ENCODE results near the gene MALSU1.

DNA sequence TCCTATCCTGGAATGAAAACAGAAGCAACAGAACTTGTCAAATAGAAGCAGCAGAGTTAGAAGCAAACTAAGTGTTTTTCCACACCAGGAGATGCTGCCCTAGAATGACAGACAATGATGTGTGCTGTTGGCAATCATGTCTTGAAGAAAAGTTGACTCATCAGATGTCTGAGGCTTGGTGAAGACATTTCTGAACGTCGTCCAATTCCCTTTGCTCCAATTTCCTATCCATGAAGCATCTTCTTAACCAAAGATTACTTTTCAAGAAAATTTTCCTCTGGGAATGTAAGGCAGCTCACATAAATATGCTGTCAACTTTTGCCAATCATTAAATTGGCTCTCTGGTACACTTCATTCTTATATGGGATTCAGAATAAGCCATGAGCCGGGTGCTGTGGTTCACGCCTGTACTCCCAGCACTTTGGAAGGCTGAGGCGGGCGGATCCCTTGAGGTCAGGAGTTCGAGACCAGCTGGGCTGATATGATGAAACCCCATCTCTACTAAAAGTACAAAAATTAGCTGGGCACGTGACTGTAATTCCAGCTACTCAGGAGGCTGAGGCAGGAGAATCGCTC, 34.6 kb downstream of the MALSU1 start:
- TF ChIP-seq, protein P1, sequence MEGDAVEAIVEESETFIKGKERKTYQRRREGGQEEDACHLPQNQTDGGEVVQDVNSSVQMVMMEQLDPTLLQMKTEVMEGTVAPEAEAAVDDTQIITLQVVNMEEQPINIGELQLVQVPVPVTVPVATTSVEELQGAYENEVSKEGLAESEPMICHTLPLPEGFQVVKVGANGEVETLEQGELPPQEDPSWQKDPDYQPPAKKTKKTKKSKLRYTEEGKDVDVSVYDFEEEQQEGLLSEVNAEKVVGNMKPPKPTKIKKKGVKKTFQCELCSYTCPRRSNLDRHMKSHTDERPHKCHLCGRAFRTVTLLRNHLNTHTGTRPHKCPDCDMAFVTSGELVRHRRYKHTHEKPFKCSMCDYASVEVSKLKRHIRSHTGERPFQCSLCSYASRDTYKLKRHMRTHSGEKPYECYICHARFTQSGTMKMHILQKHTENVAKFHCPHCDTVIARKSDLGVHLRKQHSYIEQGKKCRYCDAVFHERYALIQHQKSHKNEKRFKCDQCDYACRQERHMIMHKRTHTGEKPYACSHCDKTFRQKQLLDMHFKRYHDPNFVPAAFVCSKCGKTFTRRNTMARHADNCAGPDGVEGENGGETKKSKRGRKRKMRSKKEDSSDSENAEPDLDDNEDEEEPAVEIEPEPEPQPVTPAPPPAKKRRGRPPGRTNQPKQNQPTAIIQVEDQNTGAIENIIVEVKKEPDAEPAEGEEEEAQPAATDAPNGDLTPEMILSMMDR (IDR thresholded peaks at IDR 0.05) = no peak
- no peak for TF ChIP-seq POLR2A (IDR thresholded peaks at IDR 0.05)
